ENCODE data around the gene TM9SF1. TPM values are rescaled to one million over a fixed set of nuclear protein-coding genes. Genes with fewer than 3 reads are reported as not detected.

TM9SF1 gene
- total RNA-seq, 1 donor from 2014 or later, result 60.3 TPM

DNA sequence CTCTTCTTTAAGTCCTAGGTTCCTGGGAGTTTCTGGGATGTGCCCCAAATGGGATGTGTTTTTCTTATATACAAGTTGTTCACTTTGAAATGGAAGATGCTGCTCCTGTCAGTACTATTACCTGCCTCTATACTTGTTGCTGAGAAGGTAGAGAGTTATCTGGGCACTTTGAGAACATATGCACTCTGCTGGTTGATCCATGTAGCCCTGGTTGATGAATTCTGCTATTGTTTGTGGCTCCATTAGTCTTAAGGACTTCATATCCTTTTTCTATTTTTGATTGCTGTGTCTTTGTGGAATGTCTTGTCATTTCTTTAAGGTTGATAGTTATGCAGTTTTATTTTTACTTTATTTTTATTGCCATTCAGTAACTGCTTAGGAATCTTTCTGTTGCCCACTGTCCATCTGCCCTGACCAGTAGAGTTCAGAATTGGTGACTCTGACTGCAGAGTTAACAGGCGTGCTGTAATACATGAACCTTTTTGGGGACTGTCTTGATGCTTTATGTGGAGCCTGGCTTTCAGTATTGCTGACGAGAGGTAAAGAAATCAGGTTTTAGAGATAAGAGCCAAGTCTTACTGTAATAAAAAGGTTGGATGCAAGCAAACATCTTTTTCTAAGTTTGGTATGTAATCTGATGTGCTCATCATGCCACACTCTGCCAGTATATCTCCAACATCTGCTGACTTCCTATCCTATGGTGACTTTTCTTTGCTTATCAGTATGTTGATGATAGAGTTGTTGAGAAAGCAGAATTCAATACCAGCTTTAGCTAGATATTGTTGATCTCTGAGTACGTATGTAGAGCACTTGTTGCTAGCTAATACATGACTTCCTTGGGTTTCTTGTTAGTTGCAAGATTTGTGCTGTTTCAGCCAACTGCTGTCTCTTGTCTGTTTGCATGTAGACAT is 39.1 kb upstream of the TM9SF1 start:
- H3K9me3 Mint-ChIP-seq (ENCODE audit: low read depth), result no peaks in the 10 kb centered on the region
- H3K27ac Mint-ChIP-seq (ENCODE audit: unreplicated experiment), result no peak overlapping the region
- TF ChIP-seq, protein P1, sequence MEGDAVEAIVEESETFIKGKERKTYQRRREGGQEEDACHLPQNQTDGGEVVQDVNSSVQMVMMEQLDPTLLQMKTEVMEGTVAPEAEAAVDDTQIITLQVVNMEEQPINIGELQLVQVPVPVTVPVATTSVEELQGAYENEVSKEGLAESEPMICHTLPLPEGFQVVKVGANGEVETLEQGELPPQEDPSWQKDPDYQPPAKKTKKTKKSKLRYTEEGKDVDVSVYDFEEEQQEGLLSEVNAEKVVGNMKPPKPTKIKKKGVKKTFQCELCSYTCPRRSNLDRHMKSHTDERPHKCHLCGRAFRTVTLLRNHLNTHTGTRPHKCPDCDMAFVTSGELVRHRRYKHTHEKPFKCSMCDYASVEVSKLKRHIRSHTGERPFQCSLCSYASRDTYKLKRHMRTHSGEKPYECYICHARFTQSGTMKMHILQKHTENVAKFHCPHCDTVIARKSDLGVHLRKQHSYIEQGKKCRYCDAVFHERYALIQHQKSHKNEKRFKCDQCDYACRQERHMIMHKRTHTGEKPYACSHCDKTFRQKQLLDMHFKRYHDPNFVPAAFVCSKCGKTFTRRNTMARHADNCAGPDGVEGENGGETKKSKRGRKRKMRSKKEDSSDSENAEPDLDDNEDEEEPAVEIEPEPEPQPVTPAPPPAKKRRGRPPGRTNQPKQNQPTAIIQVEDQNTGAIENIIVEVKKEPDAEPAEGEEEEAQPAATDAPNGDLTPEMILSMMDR (IDR thresholded peaks at IDR 0.05), result no peak
- H3K27me3 Mint-ChIP-seq (ENCODE audit: low read depth), result no peaks in the 10 kb centered on the region
- H3K36me3 Mint-ChIP-seq (ENCODE audit: low read depth), result peaks cover 21% of the 10 kb centered on the region
- no peak for DNase-seq (ENCODE audit: low spot score)
- H3K4me3 Mint-ChIP-seq (ENCODE audit: unreplicated experiment), result no peak overlapping the region
- H3K4me1 Mint-ChIP-seq (ENCODE audit: low read depth), result peaks cover 62% of the 10 kb centered on the region

DNA sequence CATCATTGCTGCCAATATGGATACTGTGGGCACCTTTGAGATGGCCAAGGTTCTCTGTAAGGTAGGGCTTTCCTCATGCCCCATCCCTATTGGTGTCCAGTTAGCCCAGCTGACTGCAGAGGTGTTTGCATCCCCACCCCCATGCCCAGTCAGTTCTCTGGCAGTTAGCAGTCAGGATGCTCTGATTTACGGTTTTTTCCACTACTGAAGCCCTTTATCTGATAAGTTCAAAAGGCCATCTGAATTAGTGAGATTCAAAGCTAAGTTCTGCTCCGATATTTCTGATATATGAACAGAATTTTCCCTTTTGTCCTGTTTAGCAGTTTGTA is 38.3 kb upstream of the TM9SF1 start:
- Mint-ChIP-seq H3K4me3 (ENCODE audit: unreplicated experiment) (peak overlapping the region; percentile 98), H3K9me3 (ENCODE audit: low read depth) (no peaks in the 10 kb centered on the region), H3K4me1 (ENCODE audit: low read depth) (peaks cover 54% of the 10 kb centered on the region), H3K27ac (ENCODE audit: unreplicated experiment) (peak overlapping the region; percentile 15), H3K27me3 (ENCODE audit: low read depth) (no peaks in the 10 kb centered on the region), H3K36me3 (ENCODE audit: low read depth) (peaks cover 21% of the 10 kb centered on the region)
- TF ChIP-seq, protein P1 (IDR thresholded peaks at IDR 0.05), result no peak
- no peak for DNase-seq (ENCODE audit: low spot score)

DNA sequence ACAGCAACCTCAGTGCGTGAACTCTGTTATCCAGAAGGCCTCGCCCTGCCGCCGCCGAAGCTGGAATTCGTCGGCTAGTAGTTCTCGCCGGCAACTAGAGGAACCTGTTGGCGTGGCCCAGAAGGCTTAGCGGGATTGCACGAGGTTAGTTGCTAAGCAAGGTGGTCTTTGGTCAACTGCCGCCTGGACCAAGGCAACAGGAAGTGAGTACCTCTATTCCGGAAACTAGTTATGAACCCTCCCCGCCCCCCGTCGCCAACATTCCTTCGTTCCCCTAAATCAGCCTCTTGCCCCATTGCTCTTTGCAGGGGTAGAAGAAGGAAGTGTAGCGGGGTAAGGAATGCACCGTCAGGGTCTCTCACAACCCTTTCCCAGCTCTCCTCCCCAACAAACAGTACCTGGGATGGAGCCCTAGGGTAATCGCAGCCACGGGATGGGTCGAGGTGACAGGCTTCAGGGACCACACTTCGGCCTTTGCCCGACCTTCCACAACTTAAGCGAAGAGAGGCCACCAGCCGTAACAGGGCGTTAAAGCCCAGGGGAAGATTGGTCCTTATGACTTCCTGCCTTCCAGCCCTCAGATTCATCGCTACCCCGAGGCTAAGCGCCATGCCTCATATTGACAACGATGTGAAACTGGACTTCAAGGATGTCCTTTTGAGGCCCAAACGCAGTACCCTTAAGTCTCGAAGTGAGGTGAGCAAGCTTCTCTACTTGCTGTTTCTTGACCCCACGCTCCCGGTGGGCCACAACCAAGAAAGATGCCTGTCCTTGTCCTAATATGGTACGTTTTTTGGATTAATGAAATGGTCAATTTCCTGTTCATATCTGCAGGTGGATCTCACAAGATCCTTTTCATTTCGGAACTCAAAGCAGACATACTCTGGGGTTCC is 37.6 kb upstream of the TM9SF1 start, which contains the start of gene GMPR2:
Gene GMPR2 (plus strand): TSS at position 285 of the 893 bp plus-strand sequence. CDS start 325 bp downstream, at position 610.
- Mint-ChIP-seq H3K36me3 (ENCODE audit: low read depth) (peaks cover 16% of the 10 kb centered on the region), H3K4me3 (ENCODE audit: unreplicated experiment) (peak within 1 kb of the TSS; percentile 98), H3K4me1 (ENCODE audit: low read depth) (peaks cover 48% of the 10 kb centered on the region), H3K27ac (ENCODE audit: unreplicated experiment) (peak within 1 kb of the TSS; percentile 100), H3K27me3 (ENCODE audit: low read depth) (no peaks in the 10 kb centered on the region), H3K9me3 (ENCODE audit: low read depth) (no peaks in the 10 kb centered on the region)
- TF ChIP-seq, protein P1 (IDR thresholded peaks at IDR 0.05), result peak; percentile 1
- no peak for DNase-seq (ENCODE audit: low spot score)

DNA sequence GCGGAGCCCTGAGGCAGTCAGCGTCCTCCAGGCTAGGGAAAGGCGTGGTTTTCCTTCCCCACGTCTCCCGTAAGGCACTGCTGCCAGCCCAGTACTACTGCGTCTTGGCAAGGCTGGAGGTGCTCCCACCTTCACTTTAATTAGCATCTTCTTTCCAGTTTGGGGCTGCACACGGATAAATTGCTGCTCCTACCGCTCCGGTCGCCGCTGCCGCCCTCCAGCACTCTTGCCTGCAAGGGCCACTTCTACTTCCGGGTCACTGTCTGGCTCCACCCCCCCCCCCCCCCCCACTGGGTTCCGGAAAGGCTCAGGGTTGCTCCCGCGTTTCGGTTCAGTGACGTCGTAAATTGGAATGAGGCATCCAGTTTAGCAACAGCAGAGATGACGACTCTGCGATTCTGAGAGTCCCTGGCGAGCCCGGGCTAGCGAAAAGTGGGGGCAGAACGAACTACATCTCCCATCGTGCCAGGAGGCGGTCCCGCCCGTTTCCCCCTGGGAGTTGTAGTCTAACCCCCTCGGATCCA is 36.9 kb upstream of the TM9SF1 start, which contains the start of gene NEDD8:
Gene NEDD8 (minus strand): TSS at position 247 of the 524 bp plus-strand sequence. CDS start 100 bp downstream, at position 147.
- Mint-ChIP-seq H3K4me1 (ENCODE audit: low read depth) (peaks cover 46% of the 10 kb centered on the region), H3K36me3 (ENCODE audit: low read depth) (peaks cover 12% of the 10 kb centered on the region), H3K9me3 (ENCODE audit: low read depth) (no peaks in the 10 kb centered on the region), H3K27me3 (ENCODE audit: low read depth) (no peaks in the 10 kb centered on the region), H3K27ac (ENCODE audit: unreplicated experiment) (peak within 1 kb of the TSS; percentile 100), H3K4me3 (ENCODE audit: unreplicated experiment) (peak within 1 kb of the TSS; percentile 98)
- DNase-seq (ENCODE audit: low spot score), result no peak
- TF ChIP-seq, protein P1 (IDR thresholded peaks at IDR 0.05), result peak; percentile 4

All from chondrocyte (in vitro differentiated cells).